A673 (cell line): ENCODE data around the gene MATK.

Experiments
- CTCF ChIP-seq: fragments of 300-800, 200-600 bp; sonication (generic); conservative IDR thresholded peaks from 2 replicates; pipeline ENCODE4 v1.5.1; 2017; ENCODE audit warnings: low read depth, mild to moderate bottlenecking, antibody characterized with exemption, low read length, moderate library complexity, mixed read lengths
- EZH2 ChIP-seq: fragments of 200-600 bp; sonication (generic); IDR thresholded peaks from 2 replicates; pipeline ENCODE4 v1.6.1; 2017; ENCODE audit warnings: borderline replicate concordance, low read depth, mild to moderate bottlenecking, mixed read lengths, antibody characterized with exemption, low read length; ENCODE audit not compliant: poor library complexity, severe bottlenecking

- TF ChIP-seq CTCF, result no peak
- TF ChIP-seq EZH2, result no peak
Observed at GRCh38 chr19:3790941-3791340, 4.8 kb upstream of the MATK start.
